Neural cell (in vitro differentiated cells): ENCODE data around the gene EAF2.

ENCODE experiments used
- CTCF ChIP-seq: fragments of 450-650 bp; IDR thresholded peaks from 2 replicates; pipeline ENCODE4 v1.5.1; 2014; ENCODE audit warnings: antibody characterized with exemption, mild to moderate bottlenecking, moderate library complexity; ENCODE audit not compliant: poor library complexity, severe bottlenecking
- EZH2 ChIP-seq: fragments of 200-600, 300-800 bp; shearing (Covaris generic), sonication (generic); IDR thresholded peaks from 2 replicates; pipeline ENCODE4 v1.6.1; 2014; ENCODE audit warnings: antibody characterized with exemption, low read length, borderline replicate concordance, mild to moderate bottlenecking; ENCODE audit not compliant: insufficient read depth, poor library complexity, severe bottlenecking
- MXI1 ChIP-seq: fragments of 450-650 bp; conservative IDR thresholded peaks from 2 replicates; pipeline ENCODE4 v1.6.1; 2014; ENCODE audit warnings: antibody characterized with exemption, mild to moderate bottlenecking; ENCODE audit not compliant: poor library complexity, severe bottlenecking
- POLR2AphosphoS5 ChIP-seq: IDR thresholded peaks from 2 replicates; pipeline ENCODE4 v1.6.1; 2012
- RAD21 ChIP-seq: fragments of 450-650 bp; conservative IDR thresholded peaks from 2 replicates; pipeline ENCODE4 v1.6.1; 2014; ENCODE audit warnings: antibody characterized with exemption, mild to moderate bottlenecking, moderate library complexity
- REST ChIP-seq: IDR thresholded peaks from 2 replicates; pipeline ENCODE4 v1.6.1; 2012; ENCODE audit warnings: borderline replicate concordance
- TAF1 ChIP-seq: IDR thresholded peaks from 2 replicates; pipeline ENCODE4 v1.6.1; 2012; ENCODE audit warnings: low read depth

GRCh38 chr3:121895736-121896135 is 60.7 kb downstream of the EAF2 start:
- TF ChIP-seq CTCF (no peak), POLR2AphosphoS5 (no peak), REST (no peak), EZH2 (no peak), RAD21 (no peak), MXI1 (no peak), TAF1 (no peak)
